ENCODE data around the gene BAIAP2L2. TPM values are rescaled to one million over a fixed set of nuclear protein-coding genes. Genes with fewer than 3 reads are reported as not detected.

The BAIAP2L2 gene
- total RNA-seq, 4 donors from 2014 or later = 0.44 to 2.3 (median 1.2) TPM

GRCh38 chr22:38040953-38041759 lies 69.3 kb downstream of the BAIAP2L2 start:
- TF ChIP-seq, protein P1, sequence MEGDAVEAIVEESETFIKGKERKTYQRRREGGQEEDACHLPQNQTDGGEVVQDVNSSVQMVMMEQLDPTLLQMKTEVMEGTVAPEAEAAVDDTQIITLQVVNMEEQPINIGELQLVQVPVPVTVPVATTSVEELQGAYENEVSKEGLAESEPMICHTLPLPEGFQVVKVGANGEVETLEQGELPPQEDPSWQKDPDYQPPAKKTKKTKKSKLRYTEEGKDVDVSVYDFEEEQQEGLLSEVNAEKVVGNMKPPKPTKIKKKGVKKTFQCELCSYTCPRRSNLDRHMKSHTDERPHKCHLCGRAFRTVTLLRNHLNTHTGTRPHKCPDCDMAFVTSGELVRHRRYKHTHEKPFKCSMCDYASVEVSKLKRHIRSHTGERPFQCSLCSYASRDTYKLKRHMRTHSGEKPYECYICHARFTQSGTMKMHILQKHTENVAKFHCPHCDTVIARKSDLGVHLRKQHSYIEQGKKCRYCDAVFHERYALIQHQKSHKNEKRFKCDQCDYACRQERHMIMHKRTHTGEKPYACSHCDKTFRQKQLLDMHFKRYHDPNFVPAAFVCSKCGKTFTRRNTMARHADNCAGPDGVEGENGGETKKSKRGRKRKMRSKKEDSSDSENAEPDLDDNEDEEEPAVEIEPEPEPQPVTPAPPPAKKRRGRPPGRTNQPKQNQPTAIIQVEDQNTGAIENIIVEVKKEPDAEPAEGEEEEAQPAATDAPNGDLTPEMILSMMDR (IDR thresholded peaks at IDR 0.05; ENCODE audit: low read depth) = no peak

DNA sequence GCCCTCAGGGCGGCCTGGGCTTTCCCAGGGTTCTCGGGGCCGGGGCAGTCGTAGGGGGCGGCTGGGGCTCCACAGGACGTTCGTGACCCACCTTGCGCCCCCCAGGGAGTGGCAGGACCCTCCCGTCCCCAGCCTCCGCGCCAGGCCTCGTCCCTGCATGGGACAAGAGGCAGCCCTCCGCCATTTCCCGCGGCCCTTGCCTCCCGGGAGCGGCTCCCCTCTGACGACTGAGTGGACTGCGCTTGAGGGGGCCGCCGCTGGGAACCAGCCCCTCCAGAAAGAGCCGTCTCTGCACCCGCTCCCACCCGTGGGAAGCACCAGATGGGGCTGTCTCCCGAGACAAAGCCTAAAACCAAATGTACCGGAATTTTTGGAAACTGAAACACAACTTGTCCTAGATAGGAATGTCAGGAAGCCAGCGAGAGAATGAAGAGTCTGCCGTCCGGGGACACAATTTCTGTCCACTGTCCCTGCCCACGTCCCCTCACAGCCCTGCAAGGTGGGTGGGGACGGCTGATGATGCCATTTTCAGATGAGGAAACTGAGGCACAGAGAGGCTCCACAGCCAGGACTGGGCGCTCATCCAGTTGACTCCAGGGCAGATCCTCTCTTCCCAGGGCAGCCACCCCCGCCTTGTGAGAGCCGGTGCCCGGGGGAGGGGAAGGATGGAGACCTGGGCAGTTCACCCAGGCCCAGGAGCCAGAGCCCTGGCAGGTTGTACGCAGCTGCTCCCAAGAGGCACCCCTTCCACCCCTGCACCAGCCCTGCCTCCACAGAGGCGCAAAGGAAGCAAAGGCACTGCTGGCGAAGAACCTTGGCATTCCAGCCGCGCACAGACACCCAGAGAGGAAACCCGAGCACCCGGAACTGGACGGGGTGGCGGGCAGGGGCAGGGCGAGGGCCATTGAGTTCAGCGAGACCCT lies 71.3 kb downstream of the BAIAP2L2 start:
- TF ChIP-seq, protein P1 (IDR thresholded peaks at IDR 0.05; ENCODE audit: low read depth) = no peak

- TF ChIP-seq, protein P1 (IDR thresholded peaks at IDR 0.05; ENCODE audit: low read depth) = no peak
These were observed 72.1 kb downstream of the BAIAP2L2 start for GRCh38 chr22:38038426-38038825.

DNA sequence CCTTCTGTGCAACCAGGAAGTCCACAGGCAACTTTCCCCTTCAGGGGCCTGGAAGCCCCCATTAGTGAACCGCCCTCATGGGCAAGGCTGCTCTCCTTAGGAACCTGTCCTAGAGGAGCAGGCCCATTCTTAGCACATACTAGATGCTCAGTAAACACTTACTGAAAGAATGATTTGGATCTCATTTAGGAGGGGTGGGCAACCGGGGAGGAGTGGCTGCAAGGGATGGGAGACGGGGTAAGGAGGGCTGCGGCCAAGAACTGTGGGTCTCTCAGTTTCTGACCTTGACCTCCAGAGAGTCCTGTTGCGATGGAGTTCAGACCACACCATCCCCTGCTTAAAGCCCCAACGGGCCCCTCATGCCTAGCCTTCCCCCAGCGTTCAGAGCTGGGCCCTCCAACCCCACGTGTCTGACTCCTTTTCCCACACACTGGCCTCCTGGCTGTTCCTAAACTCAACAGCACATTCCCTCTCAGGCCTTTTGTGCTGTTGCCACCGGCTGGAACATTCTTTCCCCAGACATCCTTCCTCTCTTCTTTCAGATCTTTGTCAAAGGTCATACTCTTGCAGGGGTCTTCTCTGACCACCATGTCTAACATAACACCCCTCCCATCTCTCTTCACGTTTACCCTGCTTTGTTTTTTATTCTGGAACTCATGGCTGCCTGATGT lies 74.0 kb downstream of the BAIAP2L2 start:
- TF ChIP-seq, protein P1 (IDR thresholded peaks at IDR 0.05; ENCODE audit: low read depth) = no peak

- TF ChIP-seq, protein P1 (IDR thresholded peaks at IDR 0.05; ENCODE audit: low read depth) = no peak
These were observed 75.0 kb downstream of the BAIAP2L2 start for GRCh38 chr22:38035530-38035885.

Other genes with a start within 250 kb of the BAIAP2L2 start
- gene MICALL1, start 204.4 kb downstream of the BAIAP2L2 start, total RNA-seq = 10 to 100 TPM in 1 of 4 donors, 1 to 10 TPM in 3; 6.2 to 24.5 (median 8.0) TPM
- gene C22orf23, start 157.1 kb downstream of the BAIAP2L2 start, total RNA-seq = 1 to 10 TPM in 2 of 4 donors, under 1 TPM in 1, not detected in 1; 0.68 to 2.1 (median 1.3) TPM
- 10 to 100 TPM; 49.3 to 93.9 (median 67.8) TPM for gene POLR2F, start 157.0 kb downstream of the BAIAP2L2 start, total RNA-seq
- under 1 TPM in 1 of 4 donors, not detected in 3; 0.19 TPM for gene SOX10, start 126.1 kb downstream of the BAIAP2L2 start, total RNA-seq
- 10 to 100 TPM; 12.9 to 42.1 (median 33.3) TPM for gene PICK1, start 53.3 kb downstream of the BAIAP2L2 start, total RNA-seq
- gene SLC16A8, start 26.5 kb downstream of the BAIAP2L2 start, total RNA-seq = under 1 TPM in 2 of 4 donors, not detected in 2; 0.17 to 0.66 TPM
- 100 to 1,000 TPM in 1 of 4 donors, 10 to 100 TPM in 3; 29.2 to 129 (median 44.1) TPM for gene PLA2G6, start 71.1 kb upstream of the BAIAP2L2 start, total RNA-seq
- 10 to 100 TPM; 42.2 to 98.7 (median 55.4) TPM for gene MAFF, start 91.3 kb upstream of the BAIAP2L2 start, total RNA-seq
- 100 to 1,000 TPM in 1 of 4 donors, 10 to 100 TPM in 3; 23.6 to 105 (median 41.4) TPM for gene TMEM184B, start 162.3 kb upstream of the BAIAP2L2 start, total RNA-seq
- 100 to 1,000 TPM in 1 of 4 donors, 10 to 100 TPM in 3; 59.7 to 156 (median 90.5) TPM for gene CSNK1E, start 206.7 kb upstream of the BAIAP2L2 start, total RNA-seq